Measurements from ENCODE around the gene MYLK.
"Not testable (repeated sequence)": the region's sequence is repeated elsewhere in the genome, so short reads cannot be mapped to it uniquely, and the experiment has no call there.

- TF ChIP-seq POLR2A, CTCF (IDR thresholded peaks at IDR 0.05): not testable (repeated sequence)
- TF ChIP-seq POLR2AphosphoS5 (IDR thresholded peaks at IDR 0.05) = peak; percentile 31 to 52 (median 46)
- peak; percentile 29 for TF ChIP-seq EP300 (IDR thresholded peaks at IDR 0.05)
Measured at GRCh38 chr3:123703663-123704062, 180.5 kb downstream of the MYLK start.

All from stomach (tissue), 4 donors.